ENCODE measurements around the gene CSPG5. TPM values are rescaled to one million over a fixed set of nuclear protein-coding genes. Genes with fewer than 3 reads are reported as not detected.

Gene CSPG5
- total RNA-seq, 2 donors from 2014 or later: 0.14 to 0.92 TPM

DNA sequence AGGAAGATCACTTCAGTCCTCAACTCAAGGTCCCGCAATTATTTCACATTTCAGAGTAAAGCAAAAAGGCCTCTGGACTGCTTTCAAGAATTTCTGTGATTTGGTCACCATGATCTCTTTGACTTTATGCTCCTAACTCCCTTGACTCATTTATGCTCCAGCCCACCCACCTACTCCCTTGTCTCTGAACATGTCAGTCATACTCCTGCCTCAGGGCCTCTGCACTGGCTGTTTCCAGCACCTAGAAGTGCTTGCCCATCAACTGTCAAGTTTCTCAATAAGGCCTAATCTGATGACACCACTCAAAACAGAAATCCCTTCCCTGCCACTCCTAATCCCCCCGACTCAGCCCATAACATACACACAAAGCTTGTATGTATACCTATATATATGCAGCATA, 36.1 kb upstream of the CSPG5 start:
- no peak overlapping the region for H3K4me3 ChIP-seq
- ATAC-seq (ENCODE audit: insufficient number of reproducible peaks, low FRiP score, low read depth) (no peak), DNase-seq (ENCODE audit: low spot score) (no peak)
- H3K9me3 ChIP-seq: no peaks in the 10 kb centered on the region
- no peaks in the 10 kb centered on the region for H3K27me3 ChIP-seq (replicated peaks; ENCODE audit: insufficient read depth)
- no peak overlapping the region for H3K27ac ChIP-seq
- H3K4me1 ChIP-seq (ENCODE audit: control insufficient read depth in 1 of 2, low read depth in 2 of 2): peaks cover 12 to 22% of the 10 kb centered on the region in 2 donors
- TF ChIP-seq, protein P1, sequence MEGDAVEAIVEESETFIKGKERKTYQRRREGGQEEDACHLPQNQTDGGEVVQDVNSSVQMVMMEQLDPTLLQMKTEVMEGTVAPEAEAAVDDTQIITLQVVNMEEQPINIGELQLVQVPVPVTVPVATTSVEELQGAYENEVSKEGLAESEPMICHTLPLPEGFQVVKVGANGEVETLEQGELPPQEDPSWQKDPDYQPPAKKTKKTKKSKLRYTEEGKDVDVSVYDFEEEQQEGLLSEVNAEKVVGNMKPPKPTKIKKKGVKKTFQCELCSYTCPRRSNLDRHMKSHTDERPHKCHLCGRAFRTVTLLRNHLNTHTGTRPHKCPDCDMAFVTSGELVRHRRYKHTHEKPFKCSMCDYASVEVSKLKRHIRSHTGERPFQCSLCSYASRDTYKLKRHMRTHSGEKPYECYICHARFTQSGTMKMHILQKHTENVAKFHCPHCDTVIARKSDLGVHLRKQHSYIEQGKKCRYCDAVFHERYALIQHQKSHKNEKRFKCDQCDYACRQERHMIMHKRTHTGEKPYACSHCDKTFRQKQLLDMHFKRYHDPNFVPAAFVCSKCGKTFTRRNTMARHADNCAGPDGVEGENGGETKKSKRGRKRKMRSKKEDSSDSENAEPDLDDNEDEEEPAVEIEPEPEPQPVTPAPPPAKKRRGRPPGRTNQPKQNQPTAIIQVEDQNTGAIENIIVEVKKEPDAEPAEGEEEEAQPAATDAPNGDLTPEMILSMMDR (IDR thresholded peaks at IDR 0.05): no peak
- peaks cover 16% of the 10 kb centered on the region for H3K36me3 ChIP-seq

DNA sequence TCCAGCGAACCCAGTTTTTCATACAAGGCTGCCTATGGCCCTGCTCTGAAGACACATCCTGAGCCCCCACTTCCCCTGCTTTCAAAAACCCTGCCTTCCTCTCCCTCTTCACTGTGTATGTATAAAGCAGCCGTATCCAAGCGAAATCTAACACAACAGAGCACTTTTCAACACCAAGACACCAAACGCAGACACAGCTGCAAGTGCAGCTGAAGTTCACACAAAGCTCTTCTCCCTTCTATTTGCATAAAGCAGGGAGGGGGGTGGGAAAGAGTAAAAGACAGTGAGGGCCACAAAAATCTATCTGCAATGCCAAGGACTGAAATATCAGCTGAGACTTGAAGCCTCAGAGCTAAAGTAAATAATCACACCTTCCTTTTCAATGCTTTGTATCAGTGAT, 35.1 kb upstream of the CSPG5 start:
- Histone ChIP-seq H3K9me3 (no peaks in the 10 kb centered on the region), H3K27me3 (replicated peaks; ENCODE audit: insufficient read depth) (no peaks in the 10 kb centered on the region), H3K36me3 (peaks cover 15% of the 10 kb centered on the region), H3K4me3 (no peak overlapping the region), H3K27ac (no peak overlapping the region), H3K4me1 (ENCODE audit: control insufficient read depth in 1 of 2, low read depth in 2 of 2) (peaks cover 12 to 22% of the 10 kb centered on the region in 2 donors)
- ATAC-seq (ENCODE audit: insufficient number of reproducible peaks, low FRiP score, low read depth) (no peak), DNase-seq (ENCODE audit: low spot score) (no peak)
- TF ChIP-seq, protein P1 (IDR thresholded peaks at IDR 0.05): no peak

DNA sequence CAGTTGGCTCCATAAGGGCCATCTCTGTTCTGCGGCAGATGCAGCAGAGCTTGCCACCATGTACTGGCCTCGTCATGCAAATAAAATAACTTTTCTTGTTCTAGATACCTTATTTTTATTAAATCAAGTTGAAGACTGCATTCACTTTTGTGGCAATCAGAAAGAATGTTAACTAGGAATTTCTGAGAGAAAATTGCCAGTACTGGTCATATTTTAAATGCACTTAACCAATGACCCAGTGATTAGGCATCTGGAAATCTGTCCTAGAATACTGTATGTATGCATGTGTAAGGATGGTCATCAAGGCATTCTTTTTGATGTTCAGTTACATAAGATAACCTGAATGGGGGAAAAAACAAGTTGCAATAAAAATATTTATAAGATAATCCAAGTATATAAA, 34.2 kb upstream of the CSPG5 start:
- Histone ChIP-seq H3K4me1 (ENCODE audit: control insufficient read depth in 1 of 2, low read depth in 2 of 2) (peaks cover 12 to 22% of the 10 kb centered on the region in 2 donors), H3K27me3 (replicated peaks; ENCODE audit: insufficient read depth) (no peaks in the 10 kb centered on the region), H3K9me3 (no peaks in the 10 kb centered on the region), H3K27ac (peak overlapping the region; percentile 20 to 58), H3K4me3 (no peak overlapping the region), H3K36me3 (peaks cover 10% of the 10 kb centered on the region)
- no peak for ATAC-seq (ENCODE audit: insufficient number of reproducible peaks, low FRiP score, low read depth)
- TF ChIP-seq, protein P1 (IDR thresholded peaks at IDR 0.05): no peak
- no peak for DNase-seq (ENCODE audit: low spot score)

DNA sequence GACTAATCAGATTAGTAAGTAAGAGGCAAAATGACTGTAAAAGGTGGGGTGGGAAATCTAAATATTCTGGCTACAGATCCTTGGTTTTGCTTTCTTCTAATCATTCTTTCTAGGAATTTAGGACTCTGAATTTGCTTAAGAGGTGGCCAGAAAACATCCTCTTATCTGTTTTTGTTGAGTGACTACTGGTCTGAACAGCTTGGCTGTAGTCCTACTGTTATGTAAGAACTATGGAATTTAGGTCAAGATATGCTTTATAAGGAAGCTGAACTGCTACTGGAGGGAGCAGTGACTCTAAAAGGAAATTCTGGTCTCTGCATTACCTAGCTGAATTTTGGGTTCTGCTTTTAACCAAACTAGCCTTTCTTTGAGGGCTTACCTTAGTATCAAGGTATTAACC, 33.5 kb upstream of the CSPG5 start:
- ATAC-seq (ENCODE audit: insufficient number of reproducible peaks, low FRiP score, low read depth) (peak; percentile 72), DNase-seq (ENCODE audit: low spot score) (no peak)
- no peaks in the 10 kb centered on the region for H3K27me3 ChIP-seq (replicated peaks; ENCODE audit: insufficient read depth)
- TF ChIP-seq, protein P1 (IDR thresholded peaks at IDR 0.05): no peak
- no peak overlapping the region for H3K4me3 ChIP-seq
- H3K36me3 ChIP-seq: peaks cover 7% of the 10 kb centered on the region
- peak overlapping the region; percentile 20 to 58 for H3K27ac ChIP-seq
- no peaks in the 10 kb centered on the region for H3K9me3 ChIP-seq
- peaks cover 12 to 22% of the 10 kb centered on the region in 2 donors for H3K4me1 ChIP-seq (ENCODE audit: control insufficient read depth in 1 of 2, low read depth in 2 of 2)

DNA sequence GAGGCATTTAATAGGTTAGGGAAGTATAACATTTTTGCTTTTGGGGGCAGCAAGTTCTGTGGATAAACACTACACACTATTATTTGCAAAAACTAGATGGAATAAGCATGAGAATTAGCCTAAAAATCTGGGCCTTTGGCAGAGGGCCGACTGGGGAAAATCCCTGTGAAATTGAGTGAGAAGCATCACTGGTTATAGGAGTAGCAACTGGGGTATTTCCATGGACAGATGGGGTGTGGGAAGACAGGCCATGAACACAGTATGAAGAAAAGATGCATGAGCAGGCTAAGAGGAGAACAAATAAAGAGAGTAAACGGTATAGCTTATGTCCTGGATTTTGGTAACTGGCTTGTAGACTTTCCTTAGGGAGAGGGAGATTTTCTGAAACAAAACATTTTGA, 32.9 kb upstream of the CSPG5 start:
- H3K27me3 ChIP-seq (replicated peaks; ENCODE audit: insufficient read depth): no peaks in the 10 kb centered on the region
- H3K9me3 ChIP-seq: no peaks in the 10 kb centered on the region
- DNase-seq (ENCODE audit: low spot score) (no peak), ATAC-seq (ENCODE audit: insufficient number of reproducible peaks, low FRiP score, low read depth) (no peak)
- no peak overlapping the region for H3K4me3 ChIP-seq
- H3K27ac ChIP-seq: peak overlapping the region in 1 of 2 donors; percentile 51
- peaks cover 12 to 22% of the 10 kb centered on the region in 2 donors for H3K4me1 ChIP-seq (ENCODE audit: control insufficient read depth in 1 of 2, low read depth in 2 of 2)
- TF ChIP-seq, protein P1 (IDR thresholded peaks at IDR 0.05): no peak
- H3K36me3 ChIP-seq: peaks cover 7% of the 10 kb centered on the region
